Embryonic facial prominence (tissue), 1 donor: ENCODE data around the gene UCHL3.

Experiments
- DNase-seq: peaks from one replicate; pipeline ENCODE4 v3.0.0-alpha.2; 2016; ENCODE audit errors: extremely low spot score

UCHL3 gene

GRCh38 chr13:75621147-75621546, 71.6 kb downstream of the UCHL3 start:
- DNase-seq: no peak

DNA sequence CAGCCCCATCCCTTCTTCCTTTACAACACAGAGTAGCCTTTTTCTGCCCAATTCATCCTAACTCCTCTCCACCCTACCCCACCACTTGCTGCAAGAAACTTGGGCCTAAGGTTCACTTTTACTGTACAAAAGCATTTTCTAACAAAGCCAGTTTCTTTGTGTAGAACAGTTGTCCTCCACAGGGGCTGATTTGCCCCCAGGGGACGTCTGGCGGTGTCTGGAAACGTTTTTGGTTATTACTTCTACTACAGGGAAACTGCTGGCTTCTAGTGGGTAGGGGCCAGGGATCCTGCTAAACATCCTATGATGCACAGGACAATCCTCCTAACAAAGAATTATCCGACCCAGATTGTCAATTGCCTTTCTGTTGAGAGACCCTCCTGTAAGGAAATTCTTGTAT, 79.2 kb downstream of the UCHL3 start:
- DNase-seq: no peak

- no peak for DNase-seq
These were observed 83.7 kb downstream of the UCHL3 start for GRCh38 chr13:75633285-75633684.

GRCh38 chr13:75635101-75635827, 85.7 kb downstream of the UCHL3 start:
- DNase-seq: no peak

GRCh38 chr13:75635828-75636435, 86.3 kb downstream of the UCHL3 start, which contains the start of gene LMO7:
LMO7 (plus strand) TSS chr13:75636330; CDS start chr13:75636658, 328 bp downstream.
- DNase-seq: no peak

DNA sequence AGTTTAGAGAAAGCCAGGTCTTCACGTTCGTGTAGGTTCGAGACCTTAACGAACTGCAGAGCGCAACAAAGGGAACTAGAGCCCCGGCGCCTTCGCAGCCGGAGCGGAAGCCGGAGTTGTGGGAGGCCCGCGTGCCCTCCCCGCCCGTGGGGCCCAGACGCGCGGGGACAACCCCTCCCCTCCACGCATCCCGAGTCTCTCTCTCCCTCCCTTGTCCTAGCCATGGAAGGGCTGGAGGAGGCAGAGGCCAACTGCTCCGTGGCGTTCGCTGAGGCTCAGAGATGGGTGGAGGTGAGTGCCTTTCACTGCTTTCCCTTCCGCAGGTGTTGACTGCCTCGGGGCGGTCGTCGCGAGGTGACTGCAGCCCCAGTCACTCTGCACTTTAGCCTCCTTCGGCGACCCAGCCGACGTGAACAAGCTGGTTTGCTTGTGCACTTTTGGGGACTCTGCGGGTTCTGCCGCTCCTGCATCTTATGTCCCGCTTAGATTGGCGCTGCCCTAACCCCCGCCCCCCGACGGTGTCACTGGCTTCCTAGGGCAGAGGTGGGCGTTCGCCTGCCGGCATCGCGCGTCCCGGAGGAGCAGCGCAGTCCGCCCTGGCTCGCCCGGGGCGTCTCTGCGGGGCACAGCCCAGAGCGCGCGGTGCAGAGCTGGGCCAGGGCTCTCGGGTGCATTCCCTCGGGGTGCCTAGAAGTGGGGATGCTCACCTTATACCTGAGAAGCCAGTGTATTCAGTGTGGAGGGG, 87.0 kb downstream of the UCHL3 start:
- DNase-seq: no peak

GRCh38 chr13:75637181-75637750, 87.7 kb downstream of the UCHL3 start:
- no peak for DNase-seq

DNA sequence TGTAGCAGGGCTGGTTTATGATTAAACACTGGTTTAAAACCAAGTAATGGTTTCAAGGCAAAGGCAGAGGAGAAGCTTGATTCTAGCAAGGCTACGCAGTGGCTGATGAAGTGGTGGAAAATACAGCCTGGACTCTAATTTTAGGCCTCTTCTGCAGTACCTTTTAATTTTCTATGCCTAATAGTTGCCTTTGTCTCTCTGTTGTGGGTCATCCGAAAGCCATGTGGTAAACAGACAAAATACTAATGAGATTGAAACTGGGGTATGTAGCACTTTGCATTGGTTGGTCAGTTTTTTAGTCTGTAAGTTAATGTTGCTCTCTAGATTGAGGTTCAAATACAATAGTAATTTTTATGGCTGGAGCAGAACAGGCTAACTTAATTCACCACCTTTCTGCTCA, 89.9 kb downstream of the UCHL3 start:
- no peak for DNase-seq

GRCh38 chr13:75641026-75641425, 91.4 kb downstream of the UCHL3 start:
- DNase-seq: no peak

DNA sequence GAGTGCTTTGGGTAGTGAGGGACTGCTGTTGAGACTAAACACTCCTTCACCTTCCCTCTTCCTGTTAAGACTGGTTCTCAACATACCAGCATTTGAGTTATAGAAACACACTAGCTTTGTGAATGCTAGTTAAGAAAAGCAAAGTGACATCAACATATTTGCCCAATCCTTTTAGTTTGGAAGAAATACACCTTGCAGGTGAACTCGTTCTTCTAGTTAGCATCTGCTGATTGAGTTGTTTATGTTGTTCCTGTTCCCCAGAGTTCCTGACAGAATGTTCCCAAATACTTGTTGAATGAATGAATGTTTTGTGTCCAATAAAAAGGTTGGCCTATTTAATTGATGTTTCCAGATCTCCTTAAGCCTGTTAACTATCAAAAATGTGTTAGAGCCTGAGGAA, 93.6 kb downstream of the UCHL3 start:
- no peak for DNase-seq

DNA sequence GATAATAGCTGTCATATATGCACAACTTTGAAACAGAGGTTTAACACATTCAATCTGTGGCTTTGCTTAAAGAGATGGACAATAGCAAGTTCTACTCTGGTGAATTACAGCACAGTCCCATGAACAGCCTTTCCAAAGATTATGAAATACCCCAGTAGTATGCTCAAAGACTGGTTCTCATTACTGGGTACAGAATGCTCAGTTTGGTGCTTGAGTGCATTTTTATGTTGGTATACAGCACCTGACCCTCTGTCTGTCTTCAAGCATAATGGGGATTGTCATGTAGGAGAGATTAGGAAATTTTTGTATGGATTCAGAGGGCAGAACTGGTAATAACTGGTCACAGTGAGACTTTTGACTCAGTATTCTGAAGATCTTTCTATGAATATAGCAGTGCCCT, 94.1 kb downstream of the UCHL3 start:
- no peak for DNase-seq

DNA sequence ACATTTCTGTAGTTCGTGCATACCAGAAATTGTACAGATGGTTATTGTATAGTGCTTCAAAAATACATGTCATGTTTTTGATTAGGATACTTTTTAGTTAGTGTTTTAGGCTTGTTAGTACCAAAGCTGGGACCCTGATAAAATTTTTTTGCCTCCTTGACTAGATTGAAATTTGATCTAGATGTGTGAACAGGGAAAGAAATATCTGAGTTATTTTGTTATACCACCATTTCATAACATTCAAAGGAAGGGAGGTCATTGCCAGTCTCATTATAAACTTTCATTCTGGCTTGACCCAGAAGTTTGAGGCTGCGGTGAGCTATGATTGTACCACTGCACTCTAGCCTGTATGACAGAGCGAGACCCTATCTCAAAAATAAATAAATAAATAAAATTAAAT, 95.5 kb downstream of the UCHL3 start:
- DNase-seq: no peak

GRCh38 chr13:75647126-75647784, 97.7 kb downstream of the UCHL3 start:
- DNase-seq: no peak

DNA sequence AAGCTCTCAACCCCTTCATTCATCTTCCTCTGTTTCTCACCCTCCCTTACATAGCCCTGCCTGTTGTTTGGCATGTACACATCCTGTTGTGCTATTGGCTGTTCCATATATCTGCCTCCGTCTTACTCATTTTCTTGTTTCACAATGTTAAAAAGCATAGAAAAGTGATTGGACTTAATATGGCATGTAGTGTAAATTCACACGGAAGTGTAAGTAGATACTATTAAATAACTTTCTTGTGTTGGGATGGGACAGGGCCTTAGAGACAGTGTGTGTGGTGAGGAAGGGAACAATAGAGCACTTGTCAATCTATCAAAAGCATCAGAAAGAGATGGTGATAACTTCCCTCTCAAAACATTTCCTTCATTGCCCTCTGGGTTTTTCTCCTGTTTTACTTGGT, 98.9 kb downstream of the UCHL3 start:
- DNase-seq: no peak

- no peak for DNase-seq
These were observed 101.4 kb downstream of the UCHL3 start for GRCh38 chr13:75651013-75651412.

- DNase-seq: no peak
These were observed 103.1 kb downstream of the UCHL3 start for GRCh38 chr13:75652726-75653125.
